HepG2 (cell line): ENCODE data around the gene FDPS. TPM values are rescaled to one million over a fixed set of nuclear protein-coding genes. Genes with fewer than 3 reads are reported as not detected.

Experiments used
- ATAD3A ChIP-seq: sonication (generic); formaldehyde crosslinking; IDR thresholded peaks from 2 replicates; pipeline ENCODE4 v1.4.0; 2020; ENCODE audit warnings: missing genetic modification reagents
- ATRX ChIP-seq: sonication (generic); formaldehyde crosslinking; IDR thresholded peaks from 2 replicates; pipeline ENCODE4 v1.4.0; 2020; ENCODE audit warnings: missing genetic modification reagents, borderline replicate concordance
- BATF2 ChIP-seq: sonication (generic); formaldehyde crosslinking; IDR thresholded peaks from 2 replicates; pipeline ENCODE4 v1.8.0; 2022; ENCODE audit warnings: mild to moderate bottlenecking, missing genetic modification reagents, moderate library complexity
- CBX5 ChIP-seq: sonication (generic); formaldehyde crosslinking; IDR thresholded peaks from 2 replicates; pipeline ENCODE4 v1.4.0; 2020; ENCODE audit warnings: missing genetic modification reagents, borderline replicate concordance
- GFI1 ChIP-seq: sonication (generic); formaldehyde crosslinking; IDR thresholded peaks from 2 replicates; pipeline ENCODE4 v1.5.0; 2020; ENCODE audit warnings: missing genetic modification reagents, mild to moderate bottlenecking, borderline replicate concordance
- HDAC6 ChIP-seq: fragments of 200-600 bp; sonication (generic); IDR thresholded peaks from 2 replicates; pipeline ENCODE4 v1.7.0; 2017; ENCODE audit warnings: mild to moderate bottlenecking, antibody characterized with exemption, low read length, low read depth
- IRF2 ChIP-seq: IDR thresholded peaks from 2 replicates; pipeline ENCODE4 v1.6.1; 2018; ENCODE audit warnings: missing genetic modification reagents, missing compliant biosample characterization
- KLF16 ChIP-seq, 2 experiments: sonication (generic) in 1 of 2; formaldehyde crosslinking in 1 of 2; IDR thresholded peaks; 2 replicates each; pipeline versions ENCODE4 v1.6.1 to v1.8.0; 2016 to 2023; ENCODE audit warnings: missing genetic modification reagents in 2 of 2, missing compliant biosample characterization in 1 of 2
- MTF2 ChIP-seq: sonication (generic); formaldehyde crosslinking; IDR thresholded peaks from 2 replicates; pipeline ENCODE4 v1.5.0; 2020; ENCODE audit warnings: missing genetic modification reagents, borderline replicate concordance
- NR0B2 ChIP-seq: sonication (generic); formaldehyde crosslinking; IDR thresholded peaks from 2 replicates; pipeline ENCODE4 v1.4.0; 2020; ENCODE audit warnings: mild to moderate bottlenecking, missing genetic modification reagents
- POLR2AphosphoS5 ChIP-seq: IDR thresholded peaks from 2 replicates; pipeline ENCODE4 v1.6.1; 2012; ENCODE audit warnings: low read depth, low read length
- PRDM4 ChIP-seq: sonication (generic); formaldehyde crosslinking; IDR thresholded peaks from 2 replicates; pipeline ENCODE4 v1.9.0; 2021; ENCODE audit warnings: missing genetic modification reagents, borderline replicate concordance
- PTBP1 ChIP-seq: fragments of 200-400 bp; formaldehyde crosslinking; IDR thresholded peaks from 2 replicates; pipeline ENCODE4 v1.6.1; 2018; ENCODE audit warnings: low read length, low read depth; ENCODE audit not compliant: poor library complexity, severe bottlenecking
- RNF219 ChIP-seq: sonication (generic); formaldehyde crosslinking; IDR thresholded peaks from 2 replicates; pipeline ENCODE4 v1.5.0; 2020; ENCODE audit warnings: mild to moderate bottlenecking, missing genetic modification reagents
- SCMH1 ChIP-seq: sonication (generic); formaldehyde crosslinking; IDR thresholded peaks from 2 replicates; pipeline ENCODE4 v1.9.0; 2021; ENCODE audit warnings: missing genetic modification reagents, mild to moderate bottlenecking, borderline replicate concordance
- SRSF9 ChIP-seq: fragments of 200-400 bp; formaldehyde crosslinking; IDR thresholded peaks from 2 replicates; pipeline ENCODE4 v1.6.1; 2018; ENCODE audit warnings: borderline replicate concordance, mild to moderate bottlenecking, low read depth, low read length; ENCODE audit not compliant: insufficient read depth, poor library complexity, severe bottlenecking
- ZBTB7B ChIP-seq: sonication (generic); formaldehyde crosslinking; IDR thresholded peaks from 2 replicates; pipeline ENCODE4 v1.4.0; 2020; ENCODE audit warnings: missing genetic modification reagents
- ZNF251 ChIP-seq: sonication (generic); formaldehyde crosslinking; IDR thresholded peaks from 2 replicates; pipeline ENCODE4 v1.9.0; 2021; ENCODE audit warnings: mild to moderate bottlenecking, missing genetic modification reagents
- ZNF503 ChIP-seq: sonication (generic); formaldehyde crosslinking; IDR thresholded peaks from 2 replicates; pipeline ENCODE4 v1.4.0; 2020; ENCODE audit warnings: missing genetic modification reagents
- ZNF619 ChIP-seq: sonication (generic); formaldehyde crosslinking; IDR thresholded peaks from 2 replicates; pipeline ENCODE4 v1.4.0; 2020; ENCODE audit warnings: mild to moderate bottlenecking, missing genetic modification reagents
- polyA plus RNA-seq, 8 experiments: library from polyadenylated mRNA; depleted of rRNA in 3 of 8; stranded (reverse) in 7 of 8; unstranded in 1 of 8; fragments of >200 nt; fragmentation: Illumina TruSeq in 4 of 8; extraction: Trizol in 4 of 8; gene quantifications; 2 replicates each; pipeline versions ENCODE4 v1.2.1 to v1.2.3, GENCODE V29; 2011 to 2016; ENCODE audit warnings: low read depth in 4 of 8, missing spikeins in 1 of 8, mixed read lengths in 1 of 8; ENCODE audit not compliant: insufficient read depth in 1 of 8
- total RNA-seq, 5 experiments: library from RNA; depleted of rRNA; stranded (reverse); fragments of >200 nt; fragmentation: Illumina TruSeq; extraction: Trizol; gene quantifications; 2 replicates each; pipeline ENCODE4 v1.2.3, GENCODE V29; 2016; ENCODE audit warnings: low read depth in 1 of 5

The FDPS gene
- total and polyA plus RNA-seq, 2 of the 13 experiments (the other 11 are each of a cell fraction or from before 2014, with no cell fraction given), result 264 to 519 TPM

GRCh38 chr1:155261852-155262673 lies 46.6 kb upstream of the FDPS start, which contains the start of gene SCAMP3 (continued):
- no peak for TF ChIP-seq HDAC6
- TF ChIP-seq SCMH1 (CRISPR knock-in tag), result no peak
- no peak for TF ChIP-seq SRSF9
- no peak for TF ChIP-seq GFI1
- no peak for TF ChIP-seq MTF2 (CRISPR knock-in tag)
- TF ChIP-seq PRDM4 (CRISPR knock-in tag), result peak; percentile 44; the same call in 1 of the 2 replicates
- peak; percentile 92 for TF ChIP-seq POLR2AphosphoS5
- TF ChIP-seq CBX5 (CRISPR knock-in tag), result peak; percentile 46; the same call in 1 of the 2 replicates
- peak; percentile 37 for TF ChIP-seq ZNF503 (CRISPR knock-in tag)
- TF ChIP-seq ZNF619 (CRISPR knock-in tag), result no peak
- TF ChIP-seq ATAD3A, result no peak
- peak; percentile 97 for TF ChIP-seq IRF2
- TF ChIP-seq KLF16 (CRISPR knock-in tag; IDR thresholded peaks at IDR 0.05), result peak in 1 of 2 experiments; percentile 34; a peak in 1 of 4 replicates
- no peak for TF ChIP-seq PTBP1
- no peak for TF ChIP-seq RNF219 (CRISPR knock-in tag)
- peak; percentile 58; the same call in 1 of the 2 replicates for TF ChIP-seq BATF2 (CRISPR knock-in tag)
- TF ChIP-seq ZNF251 (CRISPR knock-in tag), result no peak
- peak; percentile 64; the same call in 1 of the 2 replicates for TF ChIP-seq ZBTB7B
- no peak for TF ChIP-seq ATRX
- TF ChIP-seq NR0B2, result peak; percentile 94; the same call in 1 of the 2 replicates
